Bronchial epithelial cell (primary cell): Measurements from ENCODE around the gene MLLT1. TPM values are rescaled to one million over a fixed set of nuclear protein-coding genes. Genes with fewer than 3 reads are reported as not detected.

Experiments used
- DNase-seq: peaks from one replicate; pipeline ENCODE4 v3.0.0-alpha.2; 2010; ENCODE audit warnings: low read depth
- FAIRE-seq: peaks from 2 replicates; lab custom pipeline; 2011; peaks lifted over from hg19 to GRCh38; lab: Jason Lieb, UNC
- H3K27me3 ChIP-seq: 2 replicates; pipeline ENCODE4 v1.5.1; 2011; ENCODE audit warnings: low read length; ENCODE audit not compliant: control insufficient read depth, insufficient read depth
- H3K36me3 ChIP-seq: 2 replicates; pipeline ENCODE4 v1.5.1; 2011; ENCODE audit warnings: low read length; ENCODE audit not compliant: control insufficient read depth, insufficient read depth
- H3K4me3 ChIP-seq: 2 replicates; pipeline ENCODE4 v1.5.1; 2011; ENCODE audit warnings: mild to moderate bottlenecking, low read depth, low read length, control low read depth
- total RNA-seq: library from RNA; depleted of rRNA; stranded (reverse); fragments of >200 nt; gene quantifications from 2 replicates; pipeline ENCODE4 v1.2.1, GENCODE V29; 2014
- TF ChIP-seq, protein P1 (sequence below): IDR thresholded peaks from 2 replicates; pipeline ENCODE4 v1.5.1; 2011; ENCODE audit warnings: mild to moderate bottlenecking, moderate library complexity, low read length, control low read depth, inconsistent platforms; ENCODE audit not compliant: insufficient read depth, severe bottlenecking

The MLLT1 gene
- total RNA-seq, 1 donor from 2014 or later, result 2.6 TPM

DNA sequence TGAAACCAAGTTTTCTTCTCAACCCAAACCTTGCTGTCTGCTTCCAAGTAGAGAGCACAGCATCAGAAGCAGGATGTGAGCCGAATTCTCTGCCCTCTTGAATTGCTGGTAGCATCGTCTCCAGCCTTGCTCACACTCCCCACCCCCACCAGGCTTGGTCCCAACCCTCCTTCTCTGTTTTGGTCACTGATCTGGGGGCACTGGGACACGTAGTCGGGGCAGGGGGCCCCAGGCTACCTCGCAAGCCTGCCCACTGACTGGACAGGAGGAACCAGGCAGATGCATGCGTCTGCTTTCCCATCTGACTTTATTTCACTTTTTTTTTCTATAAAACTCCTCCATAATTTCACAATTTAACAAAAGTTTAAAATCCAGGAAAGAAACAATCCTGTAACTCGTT is 69.7 kb downstream of the MLLT1 start:
- no peaks in the 10 kb centered on the region for H3K36me3 ChIP-seq
- FAIRE-seq (no peak), DNase-seq (no peak)
- no peak overlapping the region for H3K4me3 ChIP-seq
- no peaks in the 10 kb centered on the region for H3K27me3 ChIP-seq
- TF ChIP-seq, protein P1, sequence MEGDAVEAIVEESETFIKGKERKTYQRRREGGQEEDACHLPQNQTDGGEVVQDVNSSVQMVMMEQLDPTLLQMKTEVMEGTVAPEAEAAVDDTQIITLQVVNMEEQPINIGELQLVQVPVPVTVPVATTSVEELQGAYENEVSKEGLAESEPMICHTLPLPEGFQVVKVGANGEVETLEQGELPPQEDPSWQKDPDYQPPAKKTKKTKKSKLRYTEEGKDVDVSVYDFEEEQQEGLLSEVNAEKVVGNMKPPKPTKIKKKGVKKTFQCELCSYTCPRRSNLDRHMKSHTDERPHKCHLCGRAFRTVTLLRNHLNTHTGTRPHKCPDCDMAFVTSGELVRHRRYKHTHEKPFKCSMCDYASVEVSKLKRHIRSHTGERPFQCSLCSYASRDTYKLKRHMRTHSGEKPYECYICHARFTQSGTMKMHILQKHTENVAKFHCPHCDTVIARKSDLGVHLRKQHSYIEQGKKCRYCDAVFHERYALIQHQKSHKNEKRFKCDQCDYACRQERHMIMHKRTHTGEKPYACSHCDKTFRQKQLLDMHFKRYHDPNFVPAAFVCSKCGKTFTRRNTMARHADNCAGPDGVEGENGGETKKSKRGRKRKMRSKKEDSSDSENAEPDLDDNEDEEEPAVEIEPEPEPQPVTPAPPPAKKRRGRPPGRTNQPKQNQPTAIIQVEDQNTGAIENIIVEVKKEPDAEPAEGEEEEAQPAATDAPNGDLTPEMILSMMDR, result no peak

DNA sequence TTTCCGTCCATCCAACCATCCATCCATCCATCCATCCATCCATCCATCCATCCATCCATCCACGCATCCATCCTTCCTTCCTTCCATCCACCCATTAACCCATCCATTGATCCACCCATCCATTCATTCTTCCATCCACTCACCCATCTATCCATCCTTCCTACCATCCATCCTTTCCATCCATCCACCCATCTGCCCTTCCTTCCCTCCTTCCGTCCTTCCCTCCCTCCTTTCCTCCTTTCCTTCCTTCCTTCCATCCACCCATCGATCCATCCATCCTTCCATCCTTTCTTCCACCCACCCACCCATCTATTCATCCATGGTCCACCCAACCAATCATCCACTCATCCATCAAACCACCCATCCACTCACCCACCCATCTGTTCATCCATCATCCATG is 70.1 kb downstream of the MLLT1 start:
- Histone ChIP-seq H3K4me3 (no peak overlapping the region), H3K27me3 (no peaks in the 10 kb centered on the region), H3K36me3 (no peaks in the 10 kb centered on the region)
- FAIRE-seq (no peak), DNase-seq (no peak)
- TF ChIP-seq, protein P1, result no peak

DNA sequence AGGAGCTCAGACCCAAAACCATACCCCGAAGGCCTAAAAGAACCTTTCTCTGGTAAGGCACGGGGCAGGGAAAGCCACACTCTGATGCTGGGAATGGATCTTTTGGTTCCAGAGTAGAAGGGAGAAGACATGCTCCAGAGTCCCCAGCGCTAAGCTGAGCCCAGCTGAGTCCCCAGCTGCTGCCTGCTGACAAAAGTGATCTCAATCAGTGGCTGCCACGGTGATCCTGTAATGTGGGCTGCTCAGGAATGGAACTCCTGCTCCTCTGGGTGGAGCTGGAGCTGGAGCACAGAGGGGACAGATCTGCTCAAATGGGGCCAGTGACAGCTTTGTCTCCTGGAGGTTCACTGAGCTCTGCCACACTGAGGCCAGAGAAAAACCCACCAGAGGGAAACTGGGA is 70.5 kb downstream of the MLLT1 start:
- H3K27me3 ChIP-seq, result no peaks in the 10 kb centered on the region
- H3K4me3 ChIP-seq, result no peak overlapping the region
- DNase-seq (no peak), FAIRE-seq (no peak)
- TF ChIP-seq, protein P1, result no peak
- no peaks in the 10 kb centered on the region for H3K36me3 ChIP-seq

DNA sequence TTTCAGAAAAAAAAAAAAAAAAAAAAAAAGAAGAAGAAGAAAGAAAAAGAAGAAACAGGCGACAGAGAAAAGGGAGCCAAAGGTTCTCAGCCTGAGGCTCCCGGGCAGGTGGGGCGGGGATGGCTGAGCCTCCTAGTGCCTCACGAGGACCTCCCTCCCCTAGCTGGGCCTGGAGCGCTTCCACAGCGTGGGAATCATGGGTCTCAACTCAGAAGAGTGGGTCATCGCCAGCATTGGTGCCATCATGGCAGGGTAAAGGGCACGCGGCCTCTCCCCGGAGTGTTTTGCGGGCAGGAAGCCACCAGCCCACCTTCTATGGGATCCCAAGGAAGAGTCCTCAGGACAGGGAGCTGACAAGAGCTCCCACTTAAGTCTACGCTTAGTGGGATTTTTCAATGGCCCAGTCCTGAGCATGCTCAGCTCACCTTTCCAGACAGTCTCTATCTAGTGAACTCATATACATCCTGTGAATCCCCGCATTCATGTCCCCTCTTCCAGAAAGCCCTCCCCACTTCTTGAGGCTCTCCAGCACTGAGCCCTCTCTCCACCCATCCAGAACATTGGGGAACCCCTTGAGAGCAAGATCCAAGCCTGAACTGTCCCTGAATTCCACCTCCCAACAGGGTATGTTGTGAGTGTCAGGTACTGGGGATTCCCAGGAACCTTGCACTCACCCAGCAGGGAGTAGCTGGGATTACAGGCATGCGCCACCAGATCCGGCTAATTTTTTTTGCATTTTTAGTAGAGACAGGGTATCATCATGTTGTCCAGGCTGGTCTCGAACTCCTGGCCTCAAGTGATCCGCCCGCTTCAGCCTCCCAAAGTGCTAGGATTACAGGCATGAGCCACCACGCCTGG is 74.7 kb downstream of the MLLT1 start:
- no peak overlapping the region for H3K4me3 ChIP-seq
- DNase-seq (no peak), FAIRE-seq (no peak)
- no peaks in the 10 kb centered on the region for H3K27me3 ChIP-seq
- H3K36me3 ChIP-seq, result no peaks in the 10 kb centered on the region
- TF ChIP-seq, protein P1, result no peak

DNA sequence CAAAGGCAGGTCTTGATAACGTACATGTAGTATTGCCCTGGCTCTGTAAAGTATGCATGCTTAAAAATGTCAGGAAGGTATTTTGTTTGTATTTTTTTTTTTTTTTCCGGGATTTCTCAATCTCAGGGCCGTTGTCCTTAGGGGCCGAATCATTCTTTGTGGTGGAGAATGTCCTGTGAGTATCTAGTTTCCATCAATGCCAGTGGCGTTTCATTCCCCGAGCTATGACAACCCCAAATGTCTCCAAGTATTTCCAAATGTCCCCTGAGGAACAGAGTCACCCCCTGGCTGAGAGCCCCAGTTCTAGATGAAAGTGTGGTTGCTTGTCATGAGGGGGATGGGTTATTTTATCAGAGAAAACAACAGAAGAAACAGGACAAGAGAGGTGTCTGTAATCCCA is 75.6 kb downstream of the MLLT1 start:
- Histone ChIP-seq H3K36me3 (no peaks in the 10 kb centered on the region), H3K27me3 (no peaks in the 10 kb centered on the region), H3K4me3 (no peak overlapping the region)
- no peak for FAIRE-seq
- DNase-seq, result no peak
- TF ChIP-seq, protein P1, result no peak
